Endometrial microvascular endothelial cells (primary cell): ENCODE measurements around the gene PRMT1. TPM values are rescaled to one million over a fixed set of nuclear protein-coding genes. Genes with fewer than 3 reads are reported as not detected.

Experiments
- in situ Hi-C: cut with HindIII; loops from 2 replicates; pipeline ENCODE4 v1.10.0; 2017; ENCODE audit warnings: low sequenced_read_pairs, low pct_unique_long_range_greater_than_20kb; ENCODE audit errors: inconsistent ontology term
- total RNA-seq: library from RNA; depleted of rRNA; stranded (reverse); fragments of >200 nt; gene quantifications from one replicate; pipeline ENCODE4 v1.2.3, GENCODE V29; 2015; ENCODE audit errors: inconsistent ontology term

PRMT1 gene
- total RNA-seq, 1 donor from 2014 or later = 456 TPM

- in situ Hi-C loops = no loop called here
Measured at GRCh38 chr19:49665351-49666119, 11.5 kb upstream of the PRMT1 start, which contains the start of the genes BCL2L12 and IRF3. TSS of gene BCL2L12 (plus strand) at chr19:49665933. CDS start at chr19:49666693, 760 bp downstream. TSS of gene IRF3 (minus strand) at chr19:49665857. CDS start at chr19:49664838, 1,019 bp downstream.

- in situ Hi-C loops = no loop called here
Measured at GRCh38 chr19:49666120-49666444, 11.0 kb upstream of the PRMT1 start.

- in situ Hi-C loops = no loop called here
Measured at GRCh38 chr19:49667473-49667872, 9.6 kb upstream of the PRMT1 start.

- in situ Hi-C loops = no loop called here
Measured at GRCh38 chr19:49669516-49669915, 7.6 kb upstream of the PRMT1 start.

- in situ Hi-C loops = no loop called here
Measured at GRCh38 chr19:49672131-49672919, 4.7 kb upstream of the PRMT1 start.

GRCh38 chr19:49676136-49676783, 811 bp upstream of the PRMT1 start:
- in situ Hi-C loops = no loop called here

GRCh38 chr19:49676784-49677230, 264 bp upstream of the PRMT1 start:
- in situ Hi-C loops = no loop called here

GRCh38 chr19:49677901-49678674, 1.0 kb downstream of the PRMT1 start:
- in situ Hi-C loops = no loop called here

- in situ Hi-C loops = no loop called here
Measured at GRCh38 chr19:49678985-49679770, 2.1 kb downstream of the PRMT1 start.

GRCh38 chr19:49679771-49680413, 2.8 kb downstream of the PRMT1 start:
- in situ Hi-C loops = no loop called here

- in situ Hi-C loops = no loop called here
Measured at GRCh38 chr19:49680421-49681351, 3.6 kb downstream of the PRMT1 start.

- in situ Hi-C loops = no loop called here
Measured at GRCh38 chr19:49681830-49682229, 4.8 kb downstream of the PRMT1 start.

GRCh38 chr19:49682274-49682673, 5.2 kb downstream of the PRMT1 start:
- in situ Hi-C loops = no loop called here

- in situ Hi-C loops = no loop called here
Measured at GRCh38 chr19:49683814-49684250, 6.8 kb downstream of the PRMT1 start.

GRCh38 chr19:49684251-49684982, 7.3 kb downstream of the PRMT1 start:
- in situ Hi-C loops = no loop called here

- in situ Hi-C loops = no loop called here
Measured at GRCh38 chr19:49684983-49685553, 8.0 kb downstream of the PRMT1 start.
